Neural progenitor cell (in vitro differentiated cells): Measurements from ENCODE around the gene TMEM100. TPM values are rescaled to one million over a fixed set of nuclear protein-coding genes. Genes with fewer than 3 reads are reported as not detected.

Experiments used
- DNase-seq: peaks from one replicate; pipeline ENCODE4 v3.0.0-alpha.2; 2016; ENCODE audit warnings: low spot score
- H2AFZ ChIP-seq: fragments of 200-600 bp; sonication (generic); replicated peaks from 2 replicates; pipeline ENCODE4 v1.6.1; 2016; ENCODE audit warnings: antibody characterized with exemption
- H3F3A ChIP-seq: fragments of 200-600 bp; sonication (generic); 2 replicates; pipeline ENCODE4 v1.6.1; 2016; ENCODE audit warnings: antibody characterized with exemption, low read depth
- H3K27ac ChIP-seq: fragments of 200-600 bp; sonication (generic); 2 replicates; pipeline ENCODE4 v1.5.1; 2016; ENCODE audit warnings: mild to moderate bottlenecking
- H3K27me3 ChIP-seq: fragments of 200-600 bp; sonication (generic); 2 replicates; pipeline ENCODE4 v1.6.1; 2016; ENCODE audit warnings: mild to moderate bottlenecking, moderate library complexity
- H3K36me3 ChIP-seq: fragments of 200-600 bp; sonication (generic); 2 replicates; pipeline ENCODE4 v1.5.1; 2016
- H3K4me1 ChIP-seq: fragments of 200-600 bp; sonication (generic); 2 replicates; pipeline ENCODE4 v1.6.1; 2016; ENCODE audit warnings: mixed run types
- H3K4me2 ChIP-seq: fragments of 200-600 bp; sonication (generic); 2 replicates; pipeline ENCODE4 v1.6.1; 2016
- H3K4me3 ChIP-seq: fragments of 200-600 bp; sonication (generic); 2 replicates; pipeline ENCODE4 v1.5.1; 2016
- H3K79me2 ChIP-seq: fragments of 200-600 bp; sonication (generic); 2 replicates; pipeline ENCODE4 v1.6.1; 2016; ENCODE audit warnings: low read depth
- H3K9ac ChIP-seq: fragments of 200-600 bp; sonication (generic); 2 replicates; pipeline ENCODE4 v1.6.1; 2016
- H3K9me3 ChIP-seq: fragments of 200-600 bp; sonication (generic); 2 replicates; pipeline ENCODE4 v1.5.1; 2016; ENCODE audit warnings: low read depth
- H4K20me1 ChIP-seq: fragments of 200-600 bp; sonication (generic); 2 replicates; pipeline ENCODE4 v1.6.1; 2016; ENCODE audit warnings: low read depth
- H3K27ac Mint-ChIP-seq: 3 replicates; pipeline ENCODE4 v1.8.0; 2021; ENCODE audit warnings: mixed read lengths
- H3K27me3 Mint-ChIP-seq: 2 replicates; pipeline ENCODE4 v1.8.0; 2022; ENCODE audit warnings: low read depth, mild to moderate bottlenecking, inconsistent platforms, moderate library complexity, mixed read lengths; ENCODE audit not compliant: insufficient read depth
- H3K36me3 Mint-ChIP-seq: 3 replicates; pipeline ENCODE4 v1.8.0; 2021; ENCODE audit warnings: mixed read lengths
- H3K4me1 Mint-ChIP-seq: 3 replicates; pipeline ENCODE4 v1.8.0; 2021; ENCODE audit warnings: mixed read lengths
- H3K4me3 Mint-ChIP-seq: 3 replicates; pipeline ENCODE4 v1.8.0; 2021; ENCODE audit warnings: mild to moderate bottlenecking, moderate library complexity, mixed read lengths
- H3K9me3 Mint-ChIP-seq: 3 replicates; pipeline ENCODE4 v1.8.0; 2020; ENCODE audit warnings: mixed read lengths
- EZH2 ChIP-seq: fragments of 200-600 bp; sonication (generic); IDR thresholded peaks from 2 replicates; pipeline ENCODE4 v1.6.1; 2017; ENCODE audit warnings: antibody characterized with exemption, mild to moderate bottlenecking, moderate library complexity
- EZH2phosphoT487 ChIP-seq: fragments of 200-600 bp; sonication (generic); IDR thresholded peaks from 2 replicates; pipeline ENCODE4 v1.6.1; 2017; ENCODE audit warnings: antibody characterized with exemption
- total RNA-seq: library from RNA; depleted of rRNA; stranded (reverse); fragments of >200 nt; gene quantifications from 2 replicates; pipeline ENCODE4 v1.2.3, GENCODE V29; 2015; ENCODE audit warnings: low replicate concordance
- TF ChIP-seq, protein P1 (sequence below): fragments of 200-600 bp; sonication (generic); IDR thresholded peaks from 2 replicates; pipeline ENCODE4 v1.5.1; 2017; ENCODE audit warnings: antibody characterized with exemption, mild to moderate bottlenecking

Gene TMEM100
- total RNA-seq, 1 donor from 2014 or later, result 1.2 TPM

DNA sequence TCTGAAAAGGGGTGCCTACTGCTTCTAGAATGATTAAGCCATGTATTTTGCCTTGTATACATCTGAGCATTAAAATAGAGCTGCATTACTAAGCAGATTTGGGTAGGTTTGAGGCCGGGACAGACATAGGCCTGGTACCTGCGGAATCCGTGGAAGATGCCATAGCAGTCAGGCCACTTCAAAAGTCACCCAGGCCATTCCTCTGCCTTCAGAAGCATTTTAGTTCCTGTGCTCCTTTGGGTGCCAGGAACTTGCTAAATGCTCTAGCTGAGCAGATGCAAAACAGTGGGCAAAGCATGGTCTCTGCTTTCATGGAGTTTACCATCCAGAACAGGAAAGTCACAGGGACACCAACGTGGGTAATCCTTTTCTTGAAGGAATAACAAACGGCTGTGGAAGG lies 5.7 kb upstream of the TMEM100 start:
- TF ChIP-seq EZH2phosphoT487 (no peak), EZH2 (no peak)
- TF ChIP-seq, protein P1, sequence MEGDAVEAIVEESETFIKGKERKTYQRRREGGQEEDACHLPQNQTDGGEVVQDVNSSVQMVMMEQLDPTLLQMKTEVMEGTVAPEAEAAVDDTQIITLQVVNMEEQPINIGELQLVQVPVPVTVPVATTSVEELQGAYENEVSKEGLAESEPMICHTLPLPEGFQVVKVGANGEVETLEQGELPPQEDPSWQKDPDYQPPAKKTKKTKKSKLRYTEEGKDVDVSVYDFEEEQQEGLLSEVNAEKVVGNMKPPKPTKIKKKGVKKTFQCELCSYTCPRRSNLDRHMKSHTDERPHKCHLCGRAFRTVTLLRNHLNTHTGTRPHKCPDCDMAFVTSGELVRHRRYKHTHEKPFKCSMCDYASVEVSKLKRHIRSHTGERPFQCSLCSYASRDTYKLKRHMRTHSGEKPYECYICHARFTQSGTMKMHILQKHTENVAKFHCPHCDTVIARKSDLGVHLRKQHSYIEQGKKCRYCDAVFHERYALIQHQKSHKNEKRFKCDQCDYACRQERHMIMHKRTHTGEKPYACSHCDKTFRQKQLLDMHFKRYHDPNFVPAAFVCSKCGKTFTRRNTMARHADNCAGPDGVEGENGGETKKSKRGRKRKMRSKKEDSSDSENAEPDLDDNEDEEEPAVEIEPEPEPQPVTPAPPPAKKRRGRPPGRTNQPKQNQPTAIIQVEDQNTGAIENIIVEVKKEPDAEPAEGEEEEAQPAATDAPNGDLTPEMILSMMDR, result no peak
- Histone ChIP-seq H2AFZ (peak overlapping the region; percentile 79), H3K4me1 (peaks cover 26% of the 10 kb centered on the region), H4K20me1 (no peaks in the 10 kb centered on the region), H3K9me3 (no peaks in the 10 kb centered on the region), H3K4me2 (no peak overlapping the region), H3K4me3 (no peak overlapping the region), H3K27me3 (no peaks in the 10 kb centered on the region), H3F3A (no peaks in the 10 kb centered on the region), H3K9ac (no peak overlapping the region), H3K36me3 (no peaks in the 10 kb centered on the region), H3K79me2 (no peaks in the 10 kb centered on the region), H3K27ac (no peak overlapping the region)
- peaks cover 2% of the 10 kb centered on the region for H3K27me3 Mint-ChIP-seq
- DNase-seq, result no peak
- no peak overlapping the region for H3K27ac Mint-ChIP-seq
- H3K9me3 Mint-ChIP-seq, result no peaks in the 10 kb centered on the region
- no peak overlapping the region for H3K4me3 Mint-ChIP-seq
- H3K4me1 Mint-ChIP-seq, result peaks cover 47% of the 10 kb centered on the region
- no peaks in the 10 kb centered on the region for H3K36me3 Mint-ChIP-seq

DNA sequence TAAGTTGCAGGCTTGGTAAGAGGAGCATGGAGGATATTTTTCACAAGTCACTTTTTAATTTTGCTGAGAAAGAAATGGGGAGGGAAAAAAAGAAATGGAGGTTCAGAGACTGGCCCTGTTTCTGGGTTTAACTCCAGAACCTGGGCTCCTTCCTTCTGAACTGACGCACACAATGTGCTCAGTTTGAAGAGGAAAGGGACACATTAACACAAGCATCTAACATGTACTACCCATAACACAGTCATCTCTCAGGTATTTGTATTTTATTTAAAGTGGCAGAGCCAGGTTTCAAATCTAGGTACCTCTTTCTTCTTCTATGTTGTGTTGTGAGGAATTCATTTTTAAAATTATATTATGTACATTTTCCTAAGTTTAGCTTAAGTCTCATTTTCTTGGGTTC lies 5.3 kb upstream of the TMEM100 start:
- Histone ChIP-seq H3K36me3 (no peaks in the 10 kb centered on the region), H3K9ac (no peak overlapping the region), H3K4me1 (peaks cover 29% of the 10 kb centered on the region), H3K9me3 (no peaks in the 10 kb centered on the region), H3K79me2 (no peaks in the 10 kb centered on the region), H3K4me3 (no peak overlapping the region), H3K27ac (no peak overlapping the region), H3K4me2 (no peak overlapping the region), H3F3A (no peaks in the 10 kb centered on the region), H3K27me3 (no peaks in the 10 kb centered on the region), H4K20me1 (no peaks in the 10 kb centered on the region), H2AFZ (peak overlapping the region; percentile 67)
- H3K27me3 Mint-ChIP-seq, result peaks cover 2% of the 10 kb centered on the region
- H3K4me1 Mint-ChIP-seq, result peaks cover 49% of the 10 kb centered on the region
- no peak overlapping the region for H3K27ac Mint-ChIP-seq
- H3K9me3 Mint-ChIP-seq, result no peaks in the 10 kb centered on the region
- H3K4me3 Mint-ChIP-seq, result no peak overlapping the region
- no peak for DNase-seq
- H3K36me3 Mint-ChIP-seq, result no peaks in the 10 kb centered on the region
- TF ChIP-seq EZH2, result no peak
- TF ChIP-seq, protein P1, result no peak
- TF ChIP-seq EZH2phosphoT487, result no peak

DNA sequence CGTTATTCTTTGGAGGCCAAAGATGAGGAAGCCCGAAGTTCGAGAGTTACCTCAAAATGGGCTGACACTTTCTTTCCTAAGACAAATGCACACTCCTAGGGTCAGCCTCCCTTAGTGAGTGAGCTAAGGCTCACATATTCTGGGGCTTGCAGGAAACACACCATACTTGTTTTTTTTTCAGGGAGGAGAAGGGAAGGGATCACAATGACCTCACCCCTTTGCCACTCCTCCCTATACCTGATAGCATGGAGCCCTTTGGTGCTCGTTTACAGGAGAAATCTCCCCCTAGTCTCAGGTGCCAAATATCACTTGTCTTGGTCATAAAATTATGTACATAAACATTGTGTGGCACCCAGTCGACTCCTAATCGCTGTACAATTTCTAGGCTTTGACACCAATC lies 4.6 kb upstream of the TMEM100 start:
- H2AFZ ChIP-seq, result no peak overlapping the region
- TF ChIP-seq, protein P1, result no peak
- TF ChIP-seq EZH2, result no peak
- TF ChIP-seq EZH2phosphoT487, result no peak
- H3K9me3 ChIP-seq, result no peaks in the 10 kb centered on the region
- no peak overlapping the region for H3K27ac ChIP-seq
- H3K4me2 ChIP-seq, result no peak overlapping the region
- H3K4me1 ChIP-seq, result peaks cover 30% of the 10 kb centered on the region
- Mint-ChIP-seq H3K9me3 (no peaks in the 10 kb centered on the region), H3K27ac (no peak overlapping the region), H3K27me3 (peaks cover 2% of the 10 kb centered on the region), H3K36me3 (no peaks in the 10 kb centered on the region), H3K4me1 (peaks cover 49% of the 10 kb centered on the region), H3K4me3 (no peak overlapping the region)
- no peak for DNase-seq
- no peaks in the 10 kb centered on the region for H3F3A ChIP-seq
- H3K4me3 ChIP-seq, result no peak overlapping the region
- H3K79me2 ChIP-seq, result no peaks in the 10 kb centered on the region
- no peaks in the 10 kb centered on the region for H4K20me1 ChIP-seq
- H3K9ac ChIP-seq, result no peak overlapping the region
- H3K27me3 ChIP-seq, result no peaks in the 10 kb centered on the region
- no peaks in the 10 kb centered on the region for H3K36me3 ChIP-seq
